Measurements from ENCODE around the gene S1PR1.

S1PR1 gene

GRCh38 chr1:101257500-101258325 lies 20.9 kb downstream of the S1PR1 start:
- DNase-seq (ENCODE audit: low spot score): no peak
- in situ Hi-C loops (cut with MboI; ENCODE audit: low sequenced_read_pairs, unreplicated experiment): no loop called here
- no peak for TF ChIP-seq CTCF (IDR thresholded peaks at IDR 0.05; ENCODE audit: borderline replicate concordance, control extremely low read depth, extremely low read depth, insufficient read depth, missing control alignments)

- TF ChIP-seq CTCF (IDR thresholded peaks at IDR 0.05; ENCODE audit: borderline replicate concordance, control extremely low read depth, extremely low read depth, insufficient read depth, missing control alignments): no peak
- in situ Hi-C loops (cut with MboI; ENCODE audit: low sequenced_read_pairs, unreplicated experiment): no loop called here
- no peak for DNase-seq (ENCODE audit: low spot score)
Observed at GRCh38 chr1:101259744-101260148, 22.9 kb downstream of the S1PR1 start.

- no peak for TF ChIP-seq CTCF (IDR thresholded peaks at IDR 0.05; ENCODE audit: borderline replicate concordance, control extremely low read depth, extremely low read depth, insufficient read depth, missing control alignments)
- no peak for DNase-seq (ENCODE audit: low spot score)
- in situ Hi-C loops (cut with MboI; ENCODE audit: low sequenced_read_pairs, unreplicated experiment): no loop called here
Observed at GRCh38 chr1:101260556-101261350, 23.9 kb downstream of the S1PR1 start.

- in situ Hi-C loops (cut with MboI; ENCODE audit: low sequenced_read_pairs, unreplicated experiment): no loop called here
- no peak for TF ChIP-seq CTCF (IDR thresholded peaks at IDR 0.05; ENCODE audit: borderline replicate concordance, control extremely low read depth, extremely low read depth, insufficient read depth, missing control alignments)
- no peak for DNase-seq (ENCODE audit: low spot score)
Observed at GRCh38 chr1:101261623-101262022, 24.8 kb downstream of the S1PR1 start.

- in situ Hi-C loops (cut with MboI; ENCODE audit: low sequenced_read_pairs, unreplicated experiment): no loop called here
- no peak for TF ChIP-seq CTCF (IDR thresholded peaks at IDR 0.05; ENCODE audit: borderline replicate concordance, control extremely low read depth, extremely low read depth, insufficient read depth, missing control alignments)
- no peak for DNase-seq (ENCODE audit: low spot score)
Observed at GRCh38 chr1:101262060-101262459, 25.2 kb downstream of the S1PR1 start.

- DNase-seq (ENCODE audit: low spot score): no peak
- TF ChIP-seq CTCF (IDR thresholded peaks at IDR 0.05; ENCODE audit: borderline replicate concordance, control extremely low read depth, extremely low read depth, insufficient read depth, missing control alignments): no peak
- in situ Hi-C loops (cut with MboI; ENCODE audit: low sequenced_read_pairs, unreplicated experiment): no loop called here
Observed at GRCh38 chr1:101262630-101263348, 26.0 kb downstream of the S1PR1 start.

Data from GM13976 (cell line).